Breast epithelium (tissue), 4 donors: ENCODE data around the gene GLCE. TPM values are rescaled to one million over a fixed set of nuclear protein-coding genes. Genes with fewer than 3 reads are reported as not detected.

ENCODE experiments used
- DNase-seq, 2 donors: peaks; one replicate each; pipeline ENCODE4 v3.0.0-alpha.2; 2019; ENCODE audit warnings: low spot score in 2 of 2
- H3K27ac ChIP-seq, 2 donors: fragments of 200-600 bp; sonication (generic) in 1 of 2; one replicate each; pipeline ENCODE4 v1.5.1; 2016 to 2019; ENCODE audit warnings: mild to moderate bottlenecking in 1 of 2
- H3K27me3 ChIP-seq, 2 donors: fragments of 200-600 bp; sonication (generic) in 1 of 2; one replicate each; pipeline versions ENCODE4 v1.5.1 to v1.6.0; 2017 to 2019; ENCODE audit warnings: control low read depth in 1 of 2, mild to moderate bottlenecking in 1 of 2
- H3K36me3 ChIP-seq: fragments of 200-600 bp; one replicate; pipeline ENCODE4 v1.5.1; 2019
- H3K4me1 ChIP-seq, 2 donors: fragments of 200-600 bp; sonication (generic); one replicate each; pipeline ENCODE4 v1.5.1; 2016 to 2019; ENCODE audit warnings: control low read depth in 1 of 2
- H3K4me3 ChIP-seq, 3 donors: fragments of 200-600 bp; sonication (generic); 1 replicate in 2 of 3; 2 replicates in 1 of 3; pipeline ENCODE4 v1.5.1; 2016 to 2019; ENCODE audit warnings: mild to moderate bottlenecking in 3 of 3, moderate library complexity in 2 of 3
- H3K9me3 ChIP-seq, 2 donors: fragments of 200-600 bp; sonication (generic) in 1 of 2; one replicate each; pipeline ENCODE4 v1.5.1; 2016 to 2019; ENCODE audit warnings: control low read depth in 1 of 2
- CTCF ChIP-seq, 3 donors: fragments of 450-650 bp; IDR thresholded peaks; one replicate each; pipeline ENCODE4 v1.5.1; 2016 to 2017; ENCODE audit warnings: antibody characterized with exemption in 3 of 3, mild to moderate bottlenecking in 3 of 3, moderate library complexity in 3 of 3
- POLR2A ChIP-seq: fragments of 450-650 bp; IDR thresholded peaks from one replicate; pipeline ENCODE4 v1.6.1; 2016; ENCODE audit warnings: antibody characterized with exemption, mild to moderate bottlenecking, moderate library complexity
- POLR2AphosphoS5 ChIP-seq, 3 donors: sonication (generic); formaldehyde crosslinking; IDR thresholded peaks; one replicate each; pipeline ENCODE4 v1.6.1; 2017; ENCODE audit warnings: antibody characterized with exemption in 3 of 3
- intact Hi-C: fragments of 100-400 bp; cut with DNase I; formaldehyde crosslinking; loops from one replicate; pipeline ENCODE4 v1.15.1; 2023; ENCODE audit warnings: low total_unique reads
- total RNA-seq, 3 donors: library from RNA; depleted of rRNA; stranded (reverse); fragments of >200 nt; gene quantifications; one replicate each; pipeline ENCODE4 v1.1.0, GENCODE V29; 2016

The GLCE gene
- total RNA-seq, 3 donors from 2014 or later = 15.0 to 52.2 (median 28.8) TPM

- intact Hi-C loops = no loop called here
- no peak for DNase-seq
- no peaks in the 10 kb centered on the region for H3K36me3 ChIP-seq
- no peaks in the 10 kb centered on the region for H3K27me3 ChIP-seq
- H3K27ac ChIP-seq = no peak overlapping the region
- H3K4me1 ChIP-seq = no peaks in the 10 kb centered on the region
- no peak overlapping the region for H3K4me3 ChIP-seq
- TF ChIP-seq CTCF (IDR thresholded peaks at IDR 0.05) (no peak), POLR2AphosphoS5 (IDR thresholded peaks at IDR 0.05) (no peak), POLR2A (no peak)
- no peaks in the 10 kb centered on the region for H3K9me3 ChIP-seq
Measured at GRCh38 chr15:69144530-69144929, 15.9 kb upstream of the GLCE start.

- no peak overlapping the region for H3K4me3 ChIP-seq
- no peaks in the 10 kb centered on the region for H3K36me3 ChIP-seq
- DNase-seq = no peak
- H3K27ac ChIP-seq = no peak overlapping the region
- no peak for TF ChIP-seq POLR2AphosphoS5 (IDR thresholded peaks at IDR 0.05)
- no peak for TF ChIP-seq CTCF (IDR thresholded peaks at IDR 0.05)
- TF ChIP-seq POLR2A = no peak
- intact Hi-C loops = no loop called here
- H3K9me3 ChIP-seq = no peaks in the 10 kb centered on the region
- no peaks in the 10 kb centered on the region for H3K4me1 ChIP-seq
- H3K27me3 ChIP-seq = no peaks in the 10 kb centered on the region
Measured at GRCh38 chr15:69145149-69145693, 15.2 kb upstream of the GLCE start.

GRCh38 chr15:69145694-69146492, 14.5 kb upstream of the GLCE start:
- TF ChIP-seq POLR2AphosphoS5 (IDR thresholded peaks at IDR 0.05) (no peak), POLR2A (no peak), CTCF (IDR thresholded peaks at IDR 0.05) (no peak)
- intact Hi-C loops = no loop called here
- H3K4me1 ChIP-seq = no peaks in the 10 kb centered on the region

GRCh38 chr15:69146724-69147435, 13.6 kb upstream of the GLCE start:
- H3K9me3 ChIP-seq = no peaks in the 10 kb centered on the region
- no peaks in the 10 kb centered on the region for H3K27me3 ChIP-seq
- TF ChIP-seq POLR2AphosphoS5 (IDR thresholded peaks at IDR 0.05) (no peak), CTCF (IDR thresholded peaks at IDR 0.05) (no peak), POLR2A (no peak)
- DNase-seq = no peak
- no peak overlapping the region for H3K4me3 ChIP-seq
- H3K36me3 ChIP-seq = no peaks in the 10 kb centered on the region
- no peak overlapping the region for H3K27ac ChIP-seq
- intact Hi-C loops = no loop called here
- no peaks in the 10 kb centered on the region for H3K4me1 ChIP-seq

More at GRCh38 chr15:69145694-69146492, 14.5 kb upstream of the GLCE start:
- no peak overlapping the region for H3K4me3 ChIP-seq
- H3K9me3 ChIP-seq = no peaks in the 10 kb centered on the region
- no peaks in the 10 kb centered on the region for H3K36me3 ChIP-seq
- no peak for DNase-seq
- H3K27ac ChIP-seq = no peak overlapping the region
- no peaks in the 10 kb centered on the region for H3K27me3 ChIP-seq

- H3K9me3 ChIP-seq = no peaks in the 10 kb centered on the region
- H3K36me3 ChIP-seq = no peaks in the 10 kb centered on the region
- no peaks in the 10 kb centered on the region for H3K4me1 ChIP-seq
- intact Hi-C loops = no loop called here
- no peak for DNase-seq
- H3K4me3 ChIP-seq = no peak overlapping the region
- no peak overlapping the region for H3K27ac ChIP-seq
- no peaks in the 10 kb centered on the region for H3K27me3 ChIP-seq
- TF ChIP-seq CTCF (IDR thresholded peaks at IDR 0.05) (no peak), POLR2A (no peak)
Measured at GRCh38 chr15:69148465-69148864, 12.0 kb upstream of the GLCE start.
